NCI-H510A (cell line): ENCODE measurements around the gene ARNT2.
"Not testable (repeated sequence)": the region's sequence is repeated elsewhere in the genome, so short reads cannot be mapped to it uniquely, and the experiment has no call there.

Experiments used
- DNase-seq: peaks from one replicate; lab custom pipeline; 2025; lab: John Stamatoyannopoulos, UW

Gene ARNT2

GRCh38 chr15:80492409-80492808, 88.2 kb downstream of the ARNT2 start:
- no peak for DNase-seq

DNA sequence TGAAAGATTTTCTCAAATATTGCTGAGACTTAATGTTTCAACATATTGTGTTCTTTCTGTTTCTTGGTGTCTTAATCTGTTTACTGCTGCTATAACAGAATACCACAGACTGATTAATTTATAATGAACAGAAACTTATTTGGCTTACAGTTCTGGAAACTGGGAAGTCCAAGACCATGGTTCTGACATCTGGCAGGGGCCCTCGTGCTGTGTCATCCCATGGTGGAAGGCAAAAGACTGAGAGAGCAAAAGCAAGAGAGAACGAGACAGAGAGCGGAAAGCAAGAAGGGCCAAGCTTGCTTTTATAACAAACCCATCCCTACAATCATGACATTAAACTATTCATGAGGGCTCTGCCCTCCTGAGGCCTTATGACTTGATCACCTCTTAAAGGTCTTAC, 88.7 kb downstream of the ARNT2 start:
- DNase-seq = no peak

DNA sequence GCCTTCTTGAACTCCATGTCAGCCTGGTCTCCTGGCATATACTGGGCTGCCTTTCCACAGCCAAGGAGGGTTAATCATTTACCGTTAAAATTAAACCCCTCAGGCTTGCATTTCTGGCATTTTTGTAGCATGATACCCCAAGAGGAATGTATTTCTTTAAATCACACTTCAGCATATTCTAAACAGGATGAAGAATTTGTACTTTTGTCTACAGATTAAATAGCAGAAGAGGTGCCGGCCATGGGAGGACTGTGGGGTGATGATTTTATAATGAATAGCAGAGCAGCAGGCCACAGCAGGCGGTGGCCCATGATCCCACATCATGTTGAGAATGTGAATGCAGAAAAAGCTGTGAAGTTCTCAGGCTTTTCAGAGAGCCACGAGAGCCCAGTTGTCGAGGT, 90.2 kb downstream of the ARNT2 start:
- DNase-seq = no peak

DNA sequence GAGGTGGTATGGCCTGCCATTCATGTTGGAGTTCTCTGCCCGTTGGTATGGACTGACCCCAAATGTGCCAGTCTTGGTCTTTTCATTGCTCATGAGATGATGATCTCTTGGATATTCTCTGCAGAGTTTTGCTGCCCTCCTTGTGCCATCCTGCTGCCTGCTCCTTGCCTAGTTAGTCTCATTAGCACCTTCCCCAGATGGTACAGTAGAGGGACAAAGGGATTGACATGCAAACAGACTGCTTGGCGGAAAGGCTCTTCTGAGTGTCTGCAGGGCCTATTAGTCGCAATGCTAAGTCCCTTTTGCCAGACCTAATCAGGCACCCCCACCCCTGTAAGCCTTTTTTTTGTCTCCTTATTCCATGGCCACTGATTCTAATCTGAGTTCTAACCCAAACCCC, 90.6 kb downstream of the ARNT2 start:
- no peak for DNase-seq

- DNase-seq = no peak
Observed at GRCh38 chr15:80495401-80495942, 91.3 kb downstream of the ARNT2 start.

DNA sequence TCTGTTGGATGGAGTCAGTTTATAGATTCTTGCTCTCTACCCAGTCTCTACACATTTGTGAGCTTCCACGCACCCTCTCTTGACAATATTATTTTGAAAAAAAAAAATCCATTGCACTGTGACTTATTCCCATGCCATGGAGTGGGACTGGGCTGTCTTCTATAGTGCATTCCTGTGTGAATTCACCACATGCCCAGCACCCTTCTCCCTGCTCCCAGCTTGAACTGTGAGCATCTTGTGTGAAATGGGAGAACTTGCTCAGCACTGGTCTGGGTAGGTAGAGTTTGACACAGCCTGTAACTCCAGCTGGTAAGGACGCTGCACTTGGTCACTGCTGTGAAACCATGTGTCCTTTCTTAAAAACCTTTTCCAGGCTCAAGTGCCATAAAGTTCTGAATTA, 91.9 kb downstream of the ARNT2 start:
- no peak for DNase-seq

DNA sequence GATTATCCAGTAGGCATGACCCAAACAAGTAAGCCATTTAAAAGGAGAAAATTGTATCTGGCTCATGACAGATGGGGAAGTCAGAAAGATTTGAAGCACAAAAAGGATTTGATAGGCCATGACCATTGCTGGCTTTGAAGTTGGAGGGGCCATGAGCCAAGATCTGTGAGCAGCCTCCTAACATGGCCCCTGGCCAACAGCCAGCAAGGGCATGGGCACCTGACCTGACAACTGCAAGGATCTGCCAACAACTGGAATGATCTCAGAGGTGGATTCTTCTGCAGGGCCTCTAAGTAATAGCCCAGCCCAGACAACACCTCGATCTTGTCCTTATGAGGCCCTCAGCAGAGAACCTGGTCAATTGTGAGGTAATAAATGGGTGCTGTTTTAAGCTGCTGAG, 93.0 kb downstream of the ARNT2 start:
- DNase-seq = no peak

GRCh38 chr15:80498652-80499051, 94.5 kb downstream of the ARNT2 start:
- DNase-seq = no peak

DNA sequence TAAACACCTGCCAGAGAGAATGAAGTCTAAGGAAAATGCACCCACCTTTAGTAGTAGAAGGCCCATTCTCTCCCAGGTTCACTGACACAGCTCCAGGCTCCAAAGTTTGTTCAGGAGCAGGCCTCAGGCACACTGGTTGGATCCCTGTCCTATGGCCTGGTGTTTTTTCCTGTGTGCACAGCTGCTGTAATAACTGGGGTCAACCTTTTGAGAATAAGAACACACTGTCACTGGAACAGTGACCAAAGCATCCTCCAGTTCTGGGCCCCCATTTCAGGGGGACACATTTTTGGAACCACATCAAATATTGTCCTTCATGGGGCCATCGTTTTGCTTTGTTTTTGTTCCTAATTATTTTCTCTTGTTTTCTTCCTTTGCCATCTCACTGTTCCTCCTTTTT, 95.8 kb downstream of the ARNT2 start:
- no peak for DNase-seq

DNA sequence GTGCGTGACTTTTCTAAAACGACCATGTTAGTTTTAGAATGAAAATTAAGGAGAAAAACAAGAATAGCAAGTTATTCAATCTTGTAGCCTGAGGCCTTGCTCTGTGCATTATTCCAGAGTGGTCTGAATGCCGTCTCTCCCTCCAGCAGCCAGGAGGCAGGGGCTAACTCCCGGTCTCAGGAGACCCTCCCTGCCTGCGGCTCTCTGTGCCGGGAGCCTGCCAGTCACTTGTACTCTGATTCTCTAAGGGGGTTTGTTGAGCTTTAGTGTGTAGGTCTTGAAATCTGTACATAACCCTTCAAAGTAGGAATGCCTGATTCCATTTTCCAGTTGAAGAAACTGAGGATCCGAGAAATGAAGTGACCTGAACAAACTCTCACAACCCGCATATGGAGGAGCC, 97.3 kb downstream of the ARNT2 start:
- DNase-seq = no peak

DNA sequence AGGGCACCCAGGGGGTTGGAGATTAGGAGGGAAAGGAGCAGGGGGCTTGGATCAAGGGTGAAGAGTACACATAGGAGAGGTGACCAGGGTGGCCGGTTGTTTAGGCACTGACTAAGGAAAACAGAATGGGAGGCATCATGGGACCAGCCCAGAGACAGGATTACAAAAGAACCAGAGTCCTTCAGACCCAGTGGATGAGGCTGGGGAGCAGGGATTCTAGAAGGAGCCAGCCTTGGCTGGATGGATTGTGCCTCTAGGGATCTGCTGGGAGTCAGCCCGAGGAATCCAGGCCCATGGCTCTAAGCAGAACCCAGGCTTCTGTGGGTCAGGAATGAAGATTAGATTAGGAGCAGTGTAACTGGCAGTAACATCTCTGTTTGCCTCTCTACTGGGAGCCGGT, 98.6 kb downstream of the ARNT2 start:
- no peak for DNase-seq

GRCh38 chr15:80503319-80503952, 99.3 kb downstream of the ARNT2 start:
- DNase-seq = no peak

DNA sequence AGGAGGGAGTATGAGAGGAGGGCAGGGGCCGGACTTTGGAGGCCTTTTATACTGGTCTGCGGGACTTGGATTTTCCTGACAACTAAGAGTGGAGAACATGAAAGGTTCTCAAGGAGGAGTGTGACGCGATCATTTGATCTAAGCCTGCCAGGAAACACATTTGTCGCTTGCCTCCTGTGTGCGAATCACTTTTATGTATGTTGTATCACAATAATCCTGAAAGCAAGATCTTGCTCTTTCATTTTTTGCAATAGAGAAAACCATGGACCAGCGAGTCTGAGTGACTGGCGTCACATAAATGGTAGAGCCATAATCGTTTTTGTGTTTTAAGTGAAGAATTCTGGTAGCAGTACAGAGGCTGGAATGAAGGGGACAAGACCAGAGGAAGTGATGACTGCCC, 100.7 kb downstream of the ARNT2 start:
- no peak for DNase-seq

GRCh38 chr15:80506286-80506893, 102.2 kb downstream of the ARNT2 start:
- no peak for DNase-seq

DNA sequence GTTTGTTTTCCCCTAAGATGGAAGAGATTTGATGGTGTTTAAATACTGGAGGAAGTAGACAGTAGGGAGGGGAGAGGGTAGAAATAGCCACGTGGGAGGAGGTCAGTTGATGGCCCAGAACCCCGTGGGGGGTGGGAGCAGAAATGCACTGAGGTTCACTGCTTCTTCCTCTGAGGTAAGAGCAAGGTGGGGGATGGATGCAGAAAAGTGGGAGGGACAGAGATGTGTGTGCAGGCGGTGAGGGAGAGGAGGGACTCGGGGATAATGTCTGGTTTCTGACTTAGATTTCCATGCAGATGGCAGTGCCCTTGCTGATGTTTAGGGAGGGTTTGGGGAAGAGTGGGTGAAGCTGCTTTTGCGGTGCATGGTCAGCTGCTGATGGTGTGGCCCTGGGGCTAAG, 102.9 kb downstream of the ARNT2 start:
- no peak for DNase-seq

DNA sequence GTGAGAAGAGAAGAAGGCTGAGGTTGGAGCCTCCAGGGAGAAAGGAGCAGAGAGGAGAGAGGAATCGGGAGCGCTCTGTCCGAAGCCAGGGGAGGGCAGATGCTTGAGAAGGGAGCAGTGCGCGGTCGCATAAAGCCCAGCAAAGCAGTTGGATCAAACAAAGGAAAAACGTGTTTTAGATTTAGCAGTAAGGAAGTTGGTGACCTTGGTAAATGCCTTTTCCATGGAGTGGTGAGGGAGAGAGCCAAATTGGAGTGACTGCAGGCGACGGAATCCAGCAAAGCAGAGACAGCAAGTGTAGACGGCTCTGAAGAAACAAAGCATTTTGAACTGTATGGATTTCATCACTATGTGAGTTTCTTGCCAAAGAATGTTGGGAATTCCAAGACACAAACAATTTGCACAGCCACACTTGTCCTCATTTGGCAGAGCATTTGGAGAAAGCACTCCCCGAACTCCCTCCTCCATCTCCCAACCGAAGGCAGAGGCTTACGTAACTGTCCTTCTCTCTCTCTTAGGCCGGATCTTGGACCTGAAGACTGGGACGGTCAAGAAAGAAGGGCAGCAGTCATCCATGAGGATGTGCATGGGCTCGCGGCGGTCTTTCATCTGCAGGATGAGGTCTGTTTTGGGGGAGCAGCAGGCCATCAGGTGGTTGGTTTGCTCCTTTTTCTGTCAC, 103.6 kb downstream of the ARNT2 start:
- DNase-seq = no peak

GRCh38 chr15:80508783-80509182, 104.6 kb downstream of the ARNT2 start:
- DNase-seq = no peak

DNA sequence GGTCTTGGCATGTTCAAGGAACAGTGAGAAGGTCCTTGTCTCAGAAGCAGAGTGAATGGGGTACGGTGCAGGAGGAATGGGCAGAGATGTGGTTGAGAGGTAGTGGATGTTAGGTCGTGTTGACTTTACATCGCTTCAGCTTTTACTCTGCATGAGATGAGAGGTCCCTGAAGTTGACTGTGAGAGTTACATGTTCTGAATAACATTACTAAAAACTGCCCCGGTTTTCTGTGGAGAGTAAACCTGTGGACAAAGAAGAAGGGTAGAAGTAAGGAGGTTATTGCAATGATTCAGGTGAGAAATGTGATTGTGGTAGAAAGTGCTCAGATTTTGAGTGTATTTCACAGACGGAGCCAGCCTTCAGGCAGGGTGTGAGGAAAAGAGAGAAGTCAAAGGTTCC, 105.6 kb downstream of the ARNT2 start:
- no peak for DNase-seq

GRCh38 chr15:80510985-80511384, 106.8 kb downstream of the ARNT2 start:
- DNase-seq = not testable (repeated sequence)

- DNase-seq = no peak
Observed at GRCh38 chr15:80512726-80513660, 108.8 kb downstream of the ARNT2 start.

DNA sequence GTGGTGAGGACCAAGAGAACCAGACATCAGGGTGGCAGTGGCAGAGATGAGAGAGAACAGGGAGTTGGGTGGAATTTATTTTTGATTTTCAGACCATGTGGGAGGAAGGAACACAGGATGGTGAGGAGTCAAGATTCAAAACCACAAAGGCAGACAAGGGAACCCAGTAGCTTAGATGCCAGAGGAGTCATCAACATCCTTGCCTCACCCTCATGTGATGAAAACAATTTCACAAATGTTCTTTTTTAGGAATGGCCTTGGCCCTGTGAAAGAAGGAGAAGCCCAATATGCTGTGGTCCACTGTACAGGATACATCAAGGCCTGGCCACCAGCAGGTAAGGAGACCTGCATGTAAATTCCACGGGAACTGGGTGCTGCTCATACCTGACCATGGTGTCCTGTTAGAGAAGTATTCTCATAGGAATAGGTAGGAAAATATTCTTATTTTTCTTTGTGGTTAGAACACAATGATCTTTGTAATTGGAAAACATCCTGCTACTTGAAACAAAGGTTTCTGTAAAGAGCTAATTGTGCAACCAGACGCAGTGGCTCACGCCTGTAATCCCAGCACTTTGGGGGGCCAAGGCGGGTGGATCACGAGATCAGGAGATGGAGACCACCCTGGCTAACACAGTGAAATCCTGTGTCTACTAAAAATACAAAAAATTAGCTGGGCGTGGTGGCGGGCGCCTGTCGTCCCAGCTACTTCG, 110.0 kb downstream of the ARNT2 start:
- no peak for DNase-seq

DNA sequence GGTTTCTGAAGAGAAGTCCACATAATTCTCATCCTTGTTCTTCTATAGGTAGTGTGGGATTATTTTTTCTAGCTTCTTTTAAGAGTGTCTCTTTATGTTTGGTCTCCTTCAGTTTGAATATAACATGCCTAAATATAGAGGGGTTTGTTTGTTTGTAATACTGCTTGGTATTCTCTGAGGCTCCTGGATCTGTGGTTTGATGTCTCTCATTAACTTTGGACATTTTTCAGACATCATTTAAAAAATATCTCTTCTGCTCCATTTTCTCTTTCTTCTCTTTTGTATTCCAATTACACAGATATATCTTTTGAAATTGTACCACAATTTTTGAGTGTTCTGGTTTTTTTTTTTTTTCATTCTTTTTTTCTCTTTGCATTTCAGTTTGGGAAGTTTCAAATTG, 113.1 kb downstream of the ARNT2 start:
- no peak for DNase-seq
